ENCODE measurements around the gene LDLRAD3. TPM values are rescaled to one million over a fixed set of nuclear protein-coding genes. Genes with fewer than 3 reads are reported as not detected.

Gene LDLRAD3
- total and polyA plus RNA-seq, 4 donors = 2.2 to 14.3 (median 9.9) TPM

- TF ChIP-seq CTCF (IDR thresholded peaks at IDR 0.05; ENCODE audit: control extremely low read depth, extremely low read depth) = no peak
- Histone ChIP-seq H3K4me3 (no peak overlapping the region), H3K36me3 (ENCODE audit: control insufficient read depth in 4 of 4, insufficient read depth in 4 of 4, low read length in 4 of 4) (no peaks in the 10 kb centered on the region), H3K4me1 (ENCODE audit: control insufficient read depth in 5 of 5, insufficient read depth in 5 of 5, low read length in 5 of 5) (peaks cover 0 to 13% (median 0%) of the 10 kb centered on the region in 5 donors), H3K27ac (ENCODE audit: low read depth in 1 of 2, low read length in 1 of 2) (no peak overlapping the region), H3K9ac (ENCODE audit: insufficient read depth in 1 of 2, low read length in 2 of 2) (no peak overlapping the region), H3K9me3 (ENCODE audit: control insufficient read depth in 4 of 4, insufficient read depth in 3 of 4, low read length in 3 of 4) (peaks cover 0 to 9% (median 4%) of the 10 kb centered on the region in 4 donors), H3K27me3 (ENCODE audit: control insufficient read depth in 3 of 3, insufficient read depth in 3 of 3, low read length in 2 of 3) (no peaks in the 10 kb centered on the region)
- WGBS, 2 donors = 46 to 72% methylated on average over 3 of the region's 3 CpGs
- DNase-seq (peak in 2 of 3 donors; percentile 72 to 79), ATAC-seq (ENCODE audit: insufficient read depth, low FRiP score) (peak; percentile 14)
Measured at GRCh38 chr11:35905646-35906276, 38.1 kb upstream of the LDLRAD3 start.

- Histone ChIP-seq H3K27me3 (ENCODE audit: control insufficient read depth in 3 of 3, insufficient read depth in 3 of 3, low read length in 2 of 3) (no peaks in the 10 kb centered on the region), H3K9me3 (ENCODE audit: control insufficient read depth in 4 of 4, insufficient read depth in 3 of 4, low read length in 3 of 4) (peaks cover 0 to 7% (median 4%) of the 10 kb centered on the region in 4 donors), H3K4me1 (ENCODE audit: control insufficient read depth in 5 of 5, insufficient read depth in 5 of 5, low read length in 5 of 5) (peaks cover 0 to 13% (median 0%) of the 10 kb centered on the region in 5 donors), H3K36me3 (ENCODE audit: control insufficient read depth in 4 of 4, insufficient read depth in 4 of 4, low read length in 4 of 4) (no peaks in the 10 kb centered on the region), H3K4me3 (no peak overlapping the region), H3K27ac (ENCODE audit: low read depth in 1 of 2, low read length in 1 of 2) (no peak overlapping the region), H3K9ac (ENCODE audit: insufficient read depth in 1 of 2, low read length in 2 of 2) (no peak overlapping the region)
- no peak for TF ChIP-seq CTCF (IDR thresholded peaks at IDR 0.05; ENCODE audit: control extremely low read depth, extremely low read depth)
- ATAC-seq (ENCODE audit: insufficient read depth, low FRiP score) (no peak), DNase-seq (no peak)
- WGBS, 2 donors = 62 to 90% methylated on average over 2 of the region's 2 CpGs
Measured at GRCh38 chr11:35906277-35906661, 37.6 kb upstream of the LDLRAD3 start.

- TF ChIP-seq CTCF (IDR thresholded peaks at IDR 0.05; ENCODE audit: control extremely low read depth, extremely low read depth) = no peak
- peaks cover 0 to 7% (median 4%) of the 10 kb centered on the region in 4 donors for H3K9me3 ChIP-seq (ENCODE audit: control insufficient read depth in 4 of 4, insufficient read depth in 3 of 4, low read length in 3 of 4)
- no peak overlapping the region for H3K4me3 ChIP-seq
- H3K27ac ChIP-seq (ENCODE audit: low read depth in 1 of 2, low read length in 1 of 2) = no peak overlapping the region
- ATAC-seq (ENCODE audit: insufficient read depth, low FRiP score) = no peak
- H3K9ac ChIP-seq (ENCODE audit: insufficient read depth in 1 of 2, low read length in 2 of 2) = no peak overlapping the region
- H3K36me3 ChIP-seq (ENCODE audit: control insufficient read depth in 4 of 4, insufficient read depth in 4 of 4, low read length in 4 of 4) = no peaks in the 10 kb centered on the region
- no peak for DNase-seq
- 64 to 96% methylated on average over 3 of the region's 3 CpGs for WGBS, 2 donors
- H3K27me3 ChIP-seq (ENCODE audit: control insufficient read depth in 3 of 3, insufficient read depth in 3 of 3, low read length in 2 of 3) = no peaks in the 10 kb centered on the region
- peaks cover 0 to 13% (median 0%) of the 10 kb centered on the region in 5 donors for H3K4me1 ChIP-seq (ENCODE audit: control insufficient read depth in 5 of 5, insufficient read depth in 5 of 5, low read length in 5 of 5)
Measured at GRCh38 chr11:35906681-35907080, 37.2 kb upstream of the LDLRAD3 start.

Measured in lung (tissue), 12 donors.